NB4 (cell line): ENCODE measurements around the gene FBXL20.

Source experiments
- MAX ChIP-seq: IDR thresholded peaks from 2 replicates; pipeline ENCODE4 v1.6.1; 2011; ENCODE audit warnings: low read depth, low read length
- MYC ChIP-seq: IDR thresholded peaks from 2 replicates; pipeline ENCODE4 v1.6.1; 2011; ENCODE audit warnings: low read depth, low read length
- POLR2A ChIP-seq: IDR thresholded peaks from 2 replicates; pipeline ENCODE4 v1.6.1; 2011; ENCODE audit warnings: mild to moderate bottlenecking; ENCODE audit not compliant: insufficient read length; ENCODE audit errors: extremely low read depth
- TF ChIP-seq, protein P1 (sequence below): IDR thresholded peaks from one replicate; pipeline ENCODE4 v1.5.1; 2012; ENCODE audit warnings: low read depth, low read length

DNA sequence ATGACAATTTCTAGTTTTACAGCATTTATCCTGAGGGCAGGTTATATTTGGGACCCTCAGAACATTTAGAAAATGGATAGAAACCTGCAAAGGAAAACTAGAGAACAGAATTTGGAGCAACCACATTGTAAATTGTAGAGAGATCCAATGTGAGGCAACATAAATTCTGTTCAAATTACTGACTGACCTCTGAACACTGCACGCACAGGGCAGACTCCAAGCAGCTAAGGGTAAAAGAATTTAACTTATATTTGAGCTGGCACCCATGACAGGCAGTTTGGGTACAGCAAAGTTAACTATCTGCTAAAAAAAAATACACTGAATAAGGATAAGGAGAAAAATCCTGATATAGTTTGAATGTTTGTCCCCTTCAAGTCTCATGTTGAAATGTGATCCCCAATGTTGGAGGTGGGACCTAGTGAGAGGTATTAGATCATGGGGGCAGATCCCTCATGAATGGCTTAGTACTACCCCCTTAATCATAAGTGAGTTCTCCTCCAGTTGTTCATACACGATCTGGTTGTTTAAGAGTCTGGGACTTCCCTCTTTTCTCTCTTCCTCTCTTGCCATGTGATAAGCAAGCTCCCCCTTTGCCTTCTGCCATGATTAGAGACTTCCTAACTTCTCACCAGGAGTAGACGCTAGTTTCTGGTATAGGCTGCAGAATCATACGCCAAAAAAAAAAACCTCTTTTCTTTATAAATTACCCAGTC is 75.7 kb downstream of the FBXL20 start:
- TF ChIP-seq POLR2A (no peak), MAX (peak; percentile 71), MYC (peak; percentile 53; the same call in 1 of the 2 replicates)
- TF ChIP-seq, protein P1, sequence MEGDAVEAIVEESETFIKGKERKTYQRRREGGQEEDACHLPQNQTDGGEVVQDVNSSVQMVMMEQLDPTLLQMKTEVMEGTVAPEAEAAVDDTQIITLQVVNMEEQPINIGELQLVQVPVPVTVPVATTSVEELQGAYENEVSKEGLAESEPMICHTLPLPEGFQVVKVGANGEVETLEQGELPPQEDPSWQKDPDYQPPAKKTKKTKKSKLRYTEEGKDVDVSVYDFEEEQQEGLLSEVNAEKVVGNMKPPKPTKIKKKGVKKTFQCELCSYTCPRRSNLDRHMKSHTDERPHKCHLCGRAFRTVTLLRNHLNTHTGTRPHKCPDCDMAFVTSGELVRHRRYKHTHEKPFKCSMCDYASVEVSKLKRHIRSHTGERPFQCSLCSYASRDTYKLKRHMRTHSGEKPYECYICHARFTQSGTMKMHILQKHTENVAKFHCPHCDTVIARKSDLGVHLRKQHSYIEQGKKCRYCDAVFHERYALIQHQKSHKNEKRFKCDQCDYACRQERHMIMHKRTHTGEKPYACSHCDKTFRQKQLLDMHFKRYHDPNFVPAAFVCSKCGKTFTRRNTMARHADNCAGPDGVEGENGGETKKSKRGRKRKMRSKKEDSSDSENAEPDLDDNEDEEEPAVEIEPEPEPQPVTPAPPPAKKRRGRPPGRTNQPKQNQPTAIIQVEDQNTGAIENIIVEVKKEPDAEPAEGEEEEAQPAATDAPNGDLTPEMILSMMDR = no peak
